GM12892 (cell line): ENCODE measurements around the gene CD8B.

ENCODE experiments used
- POLR2A ChIP-seq: IDR thresholded peaks from 2 replicates; pipeline ENCODE4 v1.6.1; 2011; ENCODE audit warnings: low read depth, low read length, control low read depth
- TAF1 ChIP-seq: IDR thresholded peaks from 2 replicates; pipeline ENCODE4 v1.6.1; 2011; ENCODE audit warnings: low read depth, mild to moderate bottlenecking, control low read depth, low read length, borderline replicate concordance

DNA sequence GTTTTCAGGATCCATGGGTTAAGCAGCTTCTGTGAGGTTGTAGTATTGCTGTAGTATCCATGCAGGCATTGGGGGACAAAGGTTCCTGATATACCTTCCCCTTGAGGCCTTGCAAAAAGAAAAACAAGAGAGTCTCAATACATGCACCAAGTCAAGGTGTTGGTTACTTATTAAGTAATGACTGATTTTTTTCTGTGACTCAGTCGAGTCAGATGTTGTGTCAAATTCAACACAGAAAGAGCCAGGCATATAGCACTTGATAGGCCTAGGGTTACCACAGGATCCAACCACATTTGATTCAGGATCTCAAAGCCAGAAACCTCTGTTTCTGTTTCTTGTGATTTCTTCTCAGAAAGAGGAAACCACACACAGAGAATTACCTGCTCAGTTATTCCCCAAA lies 46.1 kb downstream of the CD8B start:
- no peak for TF ChIP-seq POLR2A
- no peak for TF ChIP-seq TAF1
